ENCODE results near the gene CST9. TPM values are rescaled to one million over a fixed set of nuclear protein-coding genes. Genes with fewer than 3 reads are reported as not detected.

CST9 gene
- total RNA-seq, 1 donor from 2014 or later: not detected

GRCh38 chr20:23631226-23631822, 25.6 kb upstream of the CST9 start:
- TF ChIP-seq CTCF (IDR thresholded peaks at IDR 0.05; ENCODE audit: partially characterized antibody, unreplicated experiment): no peak
- Mint-ChIP-seq H3K4me1 (ENCODE audit: low read depth, unreplicated experiment) (peaks cover 39% of the 10 kb centered on the region), H3K9me3 (ENCODE audit: unreplicated experiment) (peaks cover 8% of the 10 kb centered on the region), H3K4me3 (ENCODE audit: unreplicated experiment) (no peak overlapping the region), H3K36me3 (ENCODE audit: unreplicated experiment) (peaks cover 5% of the 10 kb centered on the region), H3K27ac (ENCODE audit: unreplicated experiment) (no peak overlapping the region), H3K27me3 (ENCODE audit: unreplicated experiment) (peaks cover 9% of the 10 kb centered on the region)
- DNase-seq: no peak

GRCh38 chr20:23630392-23630849, 24.7 kb upstream of the CST9 start:
- H3K4me1 Mint-ChIP-seq (ENCODE audit: low read depth, unreplicated experiment): peaks cover 33% of the 10 kb centered on the region
- H3K36me3 Mint-ChIP-seq (ENCODE audit: unreplicated experiment): peaks cover 5% of the 10 kb centered on the region
- peaks cover 8% of the 10 kb centered on the region for H3K27me3 Mint-ChIP-seq (ENCODE audit: unreplicated experiment)
- no peak for DNase-seq
- H3K27ac Mint-ChIP-seq (ENCODE audit: unreplicated experiment): no peak overlapping the region
- peaks cover 8% of the 10 kb centered on the region for H3K9me3 Mint-ChIP-seq (ENCODE audit: unreplicated experiment)
- no peak for TF ChIP-seq CTCF (IDR thresholded peaks at IDR 0.05; ENCODE audit: partially characterized antibody, unreplicated experiment)
- no peak overlapping the region for H3K4me3 Mint-ChIP-seq (ENCODE audit: unreplicated experiment)

- Mint-ChIP-seq H3K36me3 (ENCODE audit: unreplicated experiment) (peaks cover 5% of the 10 kb centered on the region), H3K4me3 (ENCODE audit: unreplicated experiment) (no peak overlapping the region), H3K27me3 (ENCODE audit: unreplicated experiment) (peaks cover 6% of the 10 kb centered on the region), H3K27ac (ENCODE audit: unreplicated experiment) (no peak overlapping the region), H3K4me1 (ENCODE audit: low read depth, unreplicated experiment) (peaks cover 27% of the 10 kb centered on the region), H3K9me3 (ENCODE audit: unreplicated experiment) (peaks cover 6% of the 10 kb centered on the region)
- no peak for DNase-seq
- no peak for TF ChIP-seq CTCF (IDR thresholded peaks at IDR 0.05; ENCODE audit: partially characterized antibody, unreplicated experiment)
Observed at GRCh38 chr20:23629542-23630391, 24.1 kb upstream of the CST9 start.

- peaks cover 24% of the 10 kb centered on the region for H3K4me1 Mint-ChIP-seq (ENCODE audit: low read depth, unreplicated experiment)
Observed at GRCh38 chr20:23629017-23629541, 23.4 kb upstream of the CST9 start.

More at GRCh38 chr20:23629017-23629541, 23.4 kb upstream of the CST9 start:
- H3K9me3 Mint-ChIP-seq (ENCODE audit: unreplicated experiment): peaks cover 4% of the 10 kb centered on the region
- DNase-seq: no peak
- peaks cover 4% of the 10 kb centered on the region for H3K27me3 Mint-ChIP-seq (ENCODE audit: unreplicated experiment)
- no peak for TF ChIP-seq CTCF (IDR thresholded peaks at IDR 0.05; ENCODE audit: partially characterized antibody, unreplicated experiment)
- H3K36me3 Mint-ChIP-seq (ENCODE audit: unreplicated experiment): peaks cover 5% of the 10 kb centered on the region
- H3K4me3 Mint-ChIP-seq (ENCODE audit: unreplicated experiment): no peak overlapping the region
- H3K27ac Mint-ChIP-seq (ENCODE audit: unreplicated experiment): no peak overlapping the region

Measured in glutamatergic neuron (in vitro differentiated cells).